Endothelial cell of umbilical vein (primary cell): ENCODE data around the gene TEX11. TPM values are rescaled to one million over a fixed set of nuclear protein-coding genes. Genes with fewer than 3 reads are reported as not detected.

Source experiments
- BruUV-seq: library from RNA; stranded (reverse); fragments of 400-500 nt; replicated peaks from 2 replicates; lab custom pipeline; 2021; lab: Mats Ljungman, UMichigan
- CTCF ChIA-PET: fragments of 300-600, 350-600 bp; sonication (Branson Sonifier 250); formaldehyde crosslinking; loops from one replicate; lab custom pipeline; 2021; ENCODE audit warnings: antibody characterized with exemption, inconsistent platforms; lab: Charles Lee
- POLR2A ChIA-PET: fragments of 300-600, 350-600 bp; sonication (Branson Sonifier 250); formaldehyde crosslinking; loops from one replicate; lab custom pipeline; 2021; ENCODE audit warnings: antibody characterized with exemption, inconsistent platforms; lab: Charles Lee
- DNase-seq: peaks from one replicate; pipeline ENCODE4 v3.0.0-alpha.2; 2011; ENCODE audit warnings: low read depth, low spot score
- FAIRE-seq: peaks from 2 replicates; lab custom pipeline; 2011; peaks lifted over from hg19 to GRCh38; lab: Jason Lieb, UNC
- H2AFZ ChIP-seq: 2 replicates; pipeline ENCODE4 v1.6.0; 2012; ENCODE audit warnings: low read depth, low read length, control low read depth, inconsistent platforms
- H3K27ac ChIP-seq: 2 replicates; pipeline ENCODE4 v1.5.1; 2011; ENCODE audit warnings: low read depth, mild to moderate bottlenecking, control low read depth, low read length, moderate library complexity; ENCODE audit not compliant: insufficient read depth
- H3K27me3 ChIP-seq, 2 experiments: 2 replicates each; pipeline versions ENCODE4 v1.6.0 to v1.6.1; 2011; ENCODE audit warnings: low read length in 2 of 2, mixed read lengths in 1 of 2; ENCODE audit not compliant: control insufficient read depth in 2 of 2, insufficient read depth in 2 of 2
- H3K36me3 ChIP-seq, 2 experiments: 2 replicates in 1 of 2; 3 replicates in 1 of 2; pipeline ENCODE4 v1.5.1; 2011; ENCODE audit warnings: low read length in 2 of 2, mild to moderate bottlenecking in 1 of 2, moderate library complexity in 1 of 2; ENCODE audit not compliant: control insufficient read depth in 2 of 2, insufficient read depth in 2 of 2; ENCODE audit errors: extremely low read depth in 1 of 2
- H3K4me1 ChIP-seq: 3 replicates; pipeline ENCODE4 v1.5.1; 2011; ENCODE audit warnings: mild to moderate bottlenecking, low read length; ENCODE audit not compliant: control insufficient read depth, insufficient read depth; ENCODE audit errors: extremely low read depth
- H3K4me2 ChIP-seq: 2 replicates; pipeline ENCODE4 v1.6.1; 2011; ENCODE audit warnings: low read length, control low read depth, mixed read lengths; ENCODE audit not compliant: insufficient read depth
- H3K4me3 ChIP-seq, 3 experiments: fragments of 200-600 bp in 1 of 3; sonication (generic), shearing (Covaris generic) in 1 of 3; replicated peaks in 1 of 3; 2 replicates each; pipeline ENCODE4 v1.5.1; 2011 to 2016; ENCODE audit warnings: control low read depth in 3 of 3, low read length in 3 of 3, mild to moderate bottlenecking in 2 of 3, inconsistent platforms in 1 of 3, low read depth in 1 of 3, moderate library complexity in 1 of 3; ENCODE audit not compliant: insufficient read depth in 1 of 3
- H3K79me2 ChIP-seq: 2 replicates; pipeline ENCODE4 v1.6.0; 2012; ENCODE audit warnings: low read length, inconsistent platforms; ENCODE audit not compliant: control insufficient read depth, insufficient read depth
- H3K9ac ChIP-seq: replicated peaks from 2 replicates; pipeline ENCODE3; 2011; ENCODE audit warnings: low read length, control low read depth; ENCODE audit not compliant: insufficient read depth; ENCODE audit errors: extremely low read depth
- H3K9me1 ChIP-seq: replicated peaks from 3 replicates; pipeline ENCODE4 v1.6.0; 2011; ENCODE audit warnings: mild to moderate bottlenecking, low read length; ENCODE audit not compliant: control insufficient read depth, insufficient read depth; ENCODE audit errors: extremely low read depth
- H3K9me3 ChIP-seq: replicated peaks from 2 replicates; pipeline ENCODE4 v1.5.1; 2012; ENCODE audit warnings: low read length, inconsistent platforms; ENCODE audit not compliant: control insufficient read depth, insufficient read depth
- H4K20me1 ChIP-seq: replicated peaks from 2 replicates; pipeline ENCODE3; 2011; ENCODE audit warnings: mild to moderate bottlenecking, low read length; ENCODE audit not compliant: control insufficient read depth, insufficient read depth; ENCODE audit errors: extremely low read depth
- EZH2 ChIP-seq: IDR thresholded peaks from 2 replicates; pipeline ENCODE4 v1.6.1; 2012; ENCODE audit warnings: borderline replicate concordance, low read depth, mild to moderate bottlenecking, moderate library complexity, low read length, inconsistent platforms; ENCODE audit not compliant: severe bottlenecking
- FOS ChIP-seq: IDR thresholded peaks from 2 replicates; pipeline ENCODE4 v1.6.1; 2011; ENCODE audit warnings: mild to moderate bottlenecking, low read length, moderate library complexity, borderline replicate concordance; ENCODE audit not compliant: insufficient read depth
- GATA2 ChIP-seq: IDR thresholded peaks from 2 replicates; pipeline ENCODE4 v1.7.0; 2011; ENCODE audit warnings: low read depth, mild to moderate bottlenecking, moderate library complexity, mixed read lengths, low read length; ENCODE audit not compliant: insufficient read length, insufficient read depth
- JUN ChIP-seq: IDR thresholded peaks from 2 replicates; pipeline ENCODE4 v1.6.1; 2011; ENCODE audit warnings: borderline replicate concordance, low read depth; ENCODE audit not compliant: insufficient read length, insufficient read depth
- MYC ChIP-seq: IDR thresholded peaks from one replicate; pipeline ENCODE4 v1.6.1; 2011; ENCODE audit warnings: mild to moderate bottlenecking, low read depth, low read length
- POLR2A ChIP-seq: IDR thresholded peaks from 2 replicates; pipeline ENCODE4 v1.6.1; 2012; ENCODE audit warnings: low read depth, mild to moderate bottlenecking, control low read depth, low read length
- POLR2AphosphoS5 ChIP-seq: IDR thresholded peaks from 2 replicates; pipeline ENCODE4 v1.6.1; 2012; ENCODE audit warnings: low read depth, mild to moderate bottlenecking, control low read depth, low read length, moderate library complexity; ENCODE audit not compliant: insufficient read depth
- dilution Hi-C: fragments of 300-500 bp; cut with MboI; formaldehyde crosslinking; loops from one replicate; pipeline ENCODE4 v1.15.0; 2019; ENCODE audit warnings: low sequenced_read_pairs; ENCODE audit not compliant: extremely low pct_ligation_motif_present
- intact Hi-C: fragments of 100-400 bp; cut with micrococcal nuclease; formaldehyde crosslinking; loops from one replicate; pipeline ENCODE4 v1.10.0; 2022
- polyA plus RNA-seq, 4 experiments: library from polyadenylated mRNA; depleted of rRNA in 3 of 4; stranded (reverse) in 3 of 4; unstranded in 1 of 4; fragments of >200 nt; gene quantifications; 2 replicates each; pipeline versions ENCODE4 v1.2.1 to v1.2.3, GENCODE V29; 2011 to 2012; ENCODE audit warnings: missing spikeins in 1 of 4
- total RNA-seq: library from RNA; stranded (reverse); gene quantifications from 2 replicates; pipeline ENCODE4 v1.2.3, GENCODE V29; 2021
- TF ChIP-seq, protein P1 (sequence below), 2 donors: IDR thresholded peaks; 1 replicate in 1 of 2; 2 replicates in 1 of 2; pipeline ENCODE4 v1.5.1; 2011; ENCODE audit warnings: low read length in 2 of 2, mild to moderate bottlenecking in 2 of 2, moderate library complexity in 2 of 2, control low read depth in 1 of 2, inconsistent platforms in 1 of 2, low read depth in 1 of 2; ENCODE audit not compliant: insufficient read depth in 1 of 2; ENCODE audit errors: extremely low read depth in 1 of 2
- TF ChIP-seq, protein P2 (sequence below): IDR thresholded peaks from 2 replicates; pipeline ENCODE4 v1.6.1; 2011; ENCODE audit not compliant: insufficient read depth, insufficient read length

Gene TEX11
- total and polyA plus RNA-seq, 2 donors (not counting 3 experiments of a cell fraction or from before 2014, with no cell fraction given), result not detected

DNA sequence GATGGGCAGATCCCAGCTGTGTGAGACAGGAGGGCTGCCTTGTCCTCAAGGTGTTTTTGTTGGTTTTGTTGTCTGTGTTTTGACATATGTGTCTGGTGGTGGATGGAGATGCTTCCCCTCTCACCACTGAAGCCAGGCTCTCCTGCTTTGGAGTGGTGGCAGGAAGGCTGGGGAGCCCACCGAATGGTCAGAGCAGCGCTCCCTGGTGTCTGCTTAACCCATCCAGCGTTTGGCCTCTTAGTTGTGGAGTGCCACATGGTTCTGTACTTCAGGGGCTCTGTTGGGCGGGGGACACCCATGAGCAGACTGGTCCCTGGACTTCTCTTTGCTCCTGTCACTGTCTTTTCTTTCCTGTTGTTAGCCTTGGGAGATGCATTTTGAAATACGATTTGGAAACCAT is 412.0 kb downstream of the TEX11 start:
- FAIRE-seq, result no peak

More for the DNA sequence above, 412.0 kb downstream of the TEX11 start:
- Histone ChIP-seq H3K4me1 (no peaks in the 10 kb centered on the region), H4K20me1 (no peaks in the 10 kb centered on the region), H2AFZ (no peak overlapping the region), H3K27ac (no peak overlapping the region), H3K36me3 (no peaks in the 10 kb centered on the region), H3K27me3 (no peaks in the 10 kb centered on the region), H3K4me2 (no peak overlapping the region), H3K9me3 (no peaks in the 10 kb centered on the region), H3K79me2 (no peaks in the 10 kb centered on the region), H3K4me3 (no peak overlapping the region), H3K9me1 (no peaks in the 10 kb centered on the region), H3K9ac (no peak overlapping the region)
- no peak for DNase-seq
- no TSS peak for BruUV-seq
- dilution Hi-C loops, result no loop called here
- POLR2A ChIA-PET, result no interaction called here
- intact Hi-C loops, result no loop called here
- TF ChIP-seq FOS (no peak), POLR2AphosphoS5 (no peak), POLR2A (no peak), EZH2 (no peak), GATA2 (no peak), MYC (no peak), JUN (no peak)
- TF ChIP-seq, protein P1, sequence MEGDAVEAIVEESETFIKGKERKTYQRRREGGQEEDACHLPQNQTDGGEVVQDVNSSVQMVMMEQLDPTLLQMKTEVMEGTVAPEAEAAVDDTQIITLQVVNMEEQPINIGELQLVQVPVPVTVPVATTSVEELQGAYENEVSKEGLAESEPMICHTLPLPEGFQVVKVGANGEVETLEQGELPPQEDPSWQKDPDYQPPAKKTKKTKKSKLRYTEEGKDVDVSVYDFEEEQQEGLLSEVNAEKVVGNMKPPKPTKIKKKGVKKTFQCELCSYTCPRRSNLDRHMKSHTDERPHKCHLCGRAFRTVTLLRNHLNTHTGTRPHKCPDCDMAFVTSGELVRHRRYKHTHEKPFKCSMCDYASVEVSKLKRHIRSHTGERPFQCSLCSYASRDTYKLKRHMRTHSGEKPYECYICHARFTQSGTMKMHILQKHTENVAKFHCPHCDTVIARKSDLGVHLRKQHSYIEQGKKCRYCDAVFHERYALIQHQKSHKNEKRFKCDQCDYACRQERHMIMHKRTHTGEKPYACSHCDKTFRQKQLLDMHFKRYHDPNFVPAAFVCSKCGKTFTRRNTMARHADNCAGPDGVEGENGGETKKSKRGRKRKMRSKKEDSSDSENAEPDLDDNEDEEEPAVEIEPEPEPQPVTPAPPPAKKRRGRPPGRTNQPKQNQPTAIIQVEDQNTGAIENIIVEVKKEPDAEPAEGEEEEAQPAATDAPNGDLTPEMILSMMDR (IDR thresholded peaks at IDR 0.05; ENCODE audit: extremely low read depth in 1 of 2, insufficient read depth in 1 of 2, low read depth in 1 of 2, low read length in 2 of 2), result no peak
- TF ChIP-seq, protein P2, sequence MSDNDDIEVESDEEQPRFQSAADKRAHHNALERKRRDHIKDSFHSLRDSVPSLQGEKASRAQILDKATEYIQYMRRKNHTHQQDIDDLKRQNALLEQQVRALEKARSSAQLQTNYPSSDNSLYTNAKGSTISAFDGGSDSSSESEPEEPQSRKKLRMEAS, result no peak
- CTCF ChIA-PET, result no interaction called here
